ENCODE results near the gene KCNJ5.

KCNJ5 gene

GRCh38 chr11:128946648-128947047 lies 55.5 kb downstream of the KCNJ5 start:
- in situ Hi-C loops (cut with MboI; ENCODE audit: low sequenced_read_pairs), result no loop called here

- in situ Hi-C loops (cut with MboI; ENCODE audit: low sequenced_read_pairs), result no loop called here
Observed at GRCh38 chr11:128947773-128948172, 56.6 kb downstream of the KCNJ5 start.

DNA sequence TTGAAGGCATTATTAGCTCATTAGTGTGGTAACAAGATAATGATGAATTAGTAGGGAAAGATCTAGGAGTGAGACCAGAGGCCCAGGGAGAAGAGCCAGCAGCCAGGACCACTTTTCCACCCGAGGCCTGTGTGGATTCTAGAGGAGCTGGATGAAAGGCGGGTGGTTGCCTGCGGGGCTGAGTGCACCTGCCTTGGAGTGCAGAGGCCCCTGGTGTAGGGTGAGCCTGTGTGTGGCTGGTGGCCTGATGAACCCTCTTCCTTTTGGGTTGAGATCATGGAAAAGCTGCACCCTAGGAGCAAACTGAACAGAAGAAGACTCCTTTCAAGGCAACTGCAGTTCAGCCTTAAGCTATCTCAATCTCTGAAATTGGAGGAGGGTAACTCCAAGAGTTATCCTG lies 57.4 kb downstream of the KCNJ5 start:
- in situ Hi-C loops (cut with MboI; ENCODE audit: low sequenced_read_pairs), result no loop called here

GRCh38 chr11:128949791-128950454 lies 58.8 kb downstream of the KCNJ5 start:
- in situ Hi-C loops (cut with MboI; ENCODE audit: low sequenced_read_pairs), result no loop called here

DNA sequence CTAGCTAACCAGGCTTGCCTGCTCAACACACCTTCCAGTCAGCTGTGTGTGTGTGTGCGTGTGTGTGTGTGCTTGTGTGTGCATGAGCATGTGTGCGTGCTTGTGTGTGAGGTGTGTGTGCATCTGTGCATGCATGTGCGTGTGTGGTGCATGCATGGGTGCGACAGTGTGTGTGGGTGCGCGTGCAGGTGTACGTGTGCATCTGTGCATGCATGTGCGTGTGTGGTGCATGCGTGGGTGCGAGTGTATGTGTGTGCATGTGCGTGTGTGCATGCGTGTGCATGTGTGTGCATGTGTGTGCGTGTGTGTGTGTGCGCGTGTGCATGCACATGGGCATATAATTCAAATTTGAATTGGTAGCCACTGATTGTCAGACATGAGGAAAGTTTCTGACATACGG lies 62.0 kb downstream of the KCNJ5 start:
- in situ Hi-C loops (cut with MboI; ENCODE audit: low sequenced_read_pairs), result no loop called here

- in situ Hi-C loops (cut with MboI; ENCODE audit: low sequenced_read_pairs), result no loop called here
Observed at GRCh38 chr11:128955636-128956035, 64.5 kb downstream of the KCNJ5 start.

DNA sequence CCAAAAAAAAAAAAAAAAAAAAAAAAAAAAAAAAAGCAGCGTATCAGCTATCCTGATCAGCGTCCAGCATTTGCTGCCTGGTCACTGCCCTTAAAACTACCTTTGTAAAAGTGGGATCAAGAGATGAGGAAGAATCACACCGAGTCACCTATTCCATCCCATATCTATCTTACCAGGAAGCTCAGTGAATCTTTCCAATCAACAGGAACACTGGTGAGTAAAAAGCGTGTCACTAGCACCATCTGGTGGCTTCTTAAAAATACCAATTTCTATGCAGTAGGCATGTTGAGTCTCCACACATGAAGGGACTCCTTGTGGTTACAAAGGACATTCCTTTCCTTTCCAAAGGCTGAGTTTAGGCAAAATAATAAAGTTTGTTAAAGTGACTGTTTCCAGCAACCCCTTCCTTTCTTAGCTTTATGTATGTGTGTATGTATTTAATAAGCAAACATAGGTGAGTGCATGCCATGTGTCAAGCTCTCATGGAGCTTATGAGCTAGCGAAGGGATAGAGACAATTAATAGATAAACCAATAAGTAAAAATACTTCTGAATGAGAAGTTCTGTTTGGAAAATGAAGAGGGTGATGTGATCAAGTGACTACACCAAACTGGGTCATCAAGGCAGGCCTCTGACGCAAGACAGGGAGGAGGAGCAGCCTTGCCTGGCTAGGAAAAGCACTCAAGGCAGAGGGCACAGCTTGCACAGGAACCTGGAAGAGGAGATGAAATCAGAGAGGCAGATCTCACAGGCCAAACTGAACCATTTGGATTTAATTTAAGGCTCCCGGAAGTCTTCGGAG lies 65.4 kb downstream of the KCNJ5 start:
- in situ Hi-C loops (cut with MboI; ENCODE audit: low sequenced_read_pairs), result no loop called here

- in situ Hi-C loops (cut with MboI; ENCODE audit: low sequenced_read_pairs), result no loop called here
Observed at GRCh38 chr11:128957202-128957482, 66.0 kb downstream of the KCNJ5 start.

DNA sequence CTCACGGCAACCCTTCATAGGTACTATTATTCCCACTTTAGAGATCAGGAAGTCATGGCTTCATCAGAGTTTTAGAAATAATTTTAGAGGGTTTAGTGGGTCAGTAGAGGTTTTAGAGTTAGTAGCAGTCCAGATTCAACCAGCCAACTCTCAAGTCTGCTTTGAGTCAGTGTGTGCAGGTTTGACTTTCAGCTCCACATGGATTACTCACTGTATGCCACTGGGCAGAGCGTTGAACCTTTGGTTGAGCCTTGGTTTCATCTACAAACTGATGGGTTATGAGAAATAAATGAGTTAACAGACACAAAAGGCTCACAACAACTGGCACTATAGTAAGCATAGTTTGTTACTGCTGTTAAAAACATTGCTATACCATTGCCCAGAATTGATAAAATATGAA lies 70.5 kb downstream of the KCNJ5 start:
- in situ Hi-C loops (cut with MboI; ENCODE audit: low sequenced_read_pairs), result no loop called here

- in situ Hi-C loops (cut with MboI; ENCODE audit: low sequenced_read_pairs), result no loop called here
Observed at GRCh38 chr11:128962896-128963295, 71.7 kb downstream of the KCNJ5 start.

- in situ Hi-C loops (cut with MboI; ENCODE audit: low sequenced_read_pairs), result no loop called here
Observed at GRCh38 chr11:128963744-128964325, 72.7 kb downstream of the KCNJ5 start.

- in situ Hi-C loops (cut with MboI; ENCODE audit: low sequenced_read_pairs), result no loop called here
Observed at GRCh38 chr11:128964463-128964930, 73.3 kb downstream of the KCNJ5 start.

DNA sequence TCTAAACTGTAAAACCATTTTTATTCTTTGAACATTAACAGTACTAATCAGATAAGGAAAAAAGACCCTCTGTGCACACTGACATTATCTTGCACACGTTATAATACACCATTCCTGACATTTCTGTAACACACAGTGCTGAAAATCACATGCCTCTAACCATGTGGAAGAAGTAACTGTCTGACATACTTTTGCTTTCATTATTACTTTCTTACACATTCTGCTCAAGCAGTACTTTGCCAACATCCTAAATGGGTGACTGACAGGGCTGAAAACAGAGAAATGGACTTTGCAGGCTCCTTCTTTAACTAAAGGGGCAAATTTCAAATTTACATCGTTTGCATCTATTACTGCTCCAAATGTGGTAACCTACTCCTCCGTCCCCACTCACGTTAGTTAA lies 74.3 kb downstream of the KCNJ5 start:
- in situ Hi-C loops (cut with MboI; ENCODE audit: low sequenced_read_pairs), result no loop called here

GRCh38 chr11:128967578-128967977 lies 76.4 kb downstream of the KCNJ5 start:
- in situ Hi-C loops (cut with MboI; ENCODE audit: low sequenced_read_pairs), result no loop called here

DNA sequence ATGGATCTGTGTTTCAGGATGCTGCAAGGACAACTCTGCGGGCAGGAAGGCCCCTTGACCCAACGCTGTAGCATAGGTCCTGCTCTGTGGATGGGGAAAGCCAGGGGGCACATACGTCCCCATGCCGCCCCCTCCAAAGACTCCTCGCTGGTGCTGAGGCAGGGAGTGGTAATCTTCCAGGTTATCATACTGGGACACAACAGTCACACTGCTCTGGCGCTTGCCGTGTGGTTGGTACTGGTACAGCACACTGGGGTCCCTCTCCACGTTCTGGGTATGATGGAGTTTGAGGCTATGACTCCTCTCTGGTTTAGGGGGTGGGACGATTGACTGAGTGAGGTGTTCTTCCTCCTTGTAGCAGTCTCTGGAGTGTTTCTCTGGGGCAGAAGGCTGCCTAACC lies 77.8 kb downstream of the KCNJ5 start:
- in situ Hi-C loops (cut with MboI; ENCODE audit: low sequenced_read_pairs), result no loop called here
